ENCODE results near the gene ZBTB44. TPM values are rescaled to one million over a fixed set of nuclear protein-coding genes. Genes with fewer than 3 reads are reported as not detected.

ZBTB44 gene
- total RNA-seq, 1 experiment from 2014 or later: 32.5 TPM

- ChIA-PET POLR2A (no interaction called here), CTCF (no interaction called here), RAD21 (ENCODE audit: low non-redundant PET in 1 of 2, low total read pairs in 2 of 2, uncharacterized antibody in 2 of 2, unreplicated experiment in 2 of 2) (no interaction called here)
- intact Hi-C loops (cut with micrococcal nuclease): no loop called here
- Histone ChIP-seq H3K9ac (ENCODE audit: low read length) (no peak overlapping the region), H3K27ac (ENCODE audit: low read depth, low read length) (no peak overlapping the region), H4K20me1 (ENCODE audit: insufficient read depth) (no peaks in the 10 kb centered on the region), H3K4me1 (ENCODE audit: control insufficient read depth in 1 of 2, insufficient read depth in 2 of 2, low read length in 2 of 2) (no peaks in the 10 kb centered on the region), H3K4me3 (replicated peaks in 1 of 2; ENCODE audit: low read depth in 1 of 2, low read length in 2 of 2) (no peak overlapping the region), H3K36me3 (ENCODE audit: control insufficient read depth in 1 of 2, insufficient read depth in 2 of 2, low read length in 2 of 2) (no peaks in the 10 kb centered on the region), H3K9me3 (ENCODE audit: control insufficient read depth in 1 of 2, insufficient read depth in 1 of 2, low read depth in 1 of 2, low read length in 2 of 2) (no peaks in the 10 kb centered on the region), H3K27me3 (ENCODE audit: insufficient read depth, low read length) (no peaks in the 10 kb centered on the region), H3K4me2 (ENCODE audit: low read length) (no peak overlapping the region), H2AFZ (ENCODE audit: low read depth, low read length, poor library complexity, severe bottlenecking) (no peak overlapping the region), H3K79me2 (ENCODE audit: insufficient read depth, low read length) (no peaks in the 10 kb centered on the region), H3K9me2 (ENCODE audit: insufficient read depth) (no peaks in the 10 kb centered on the region)
- no peak for ATAC-seq
- no peak for DNase-seq (ENCODE audit: low read depth, low spot score)
- BruUV-seq (replicated peaks): no TSS peak
- TF ChIP-seq SP1 (IDR thresholded peaks at IDR 0.05; ENCODE audit: low read depth): no peak
- no peak for TF ChIP-seq ZFX (IDR thresholded peaks at IDR 0.05)
- no peak for TF ChIP-seq SIN3A (IDR thresholded peaks at IDR 0.05; ENCODE audit: low read depth)
- TF ChIP-seq TCF7L2 (IDR thresholded peaks at IDR 0.05; ENCODE audit: borderline replicate concordance, extremely low read depth, insufficient read depth, insufficient read length): no peak
- no peak for TF ChIP-seq EZH2 (IDR thresholded peaks at IDR 0.05)
- no peak for TF ChIP-seq YY1 (IDR thresholded peaks at IDR 0.05; ENCODE audit: extremely low read depth, insufficient replicate concordance, low read depth, low read length)
- no peak for TF ChIP-seq POLR2AphosphoS5 (IDR thresholded peaks at IDR 0.05; ENCODE audit: low read depth, low read length)
- no peak for TF ChIP-seq ZBTB33 (IDR thresholded peaks at IDR 0.05; ENCODE audit: extremely low read depth, insufficient replicate concordance, low read length)
- no peak for TF ChIP-seq EZH2phosphoT487 (IDR thresholded peaks at IDR 0.05; ENCODE audit: borderline replicate concordance)
Observed at GRCh38 chr11:130344841-130345240, 30.1 kb upstream of the ZBTB44 start.
